ENCODE measurements around the gene HES3. TPM values are rescaled to one million over a fixed set of nuclear protein-coding genes. Genes with fewer than 3 reads are reported as not detected.

The HES3 gene
- total RNA-seq, 1 experiment from 2014 or later: not detected

DNA sequence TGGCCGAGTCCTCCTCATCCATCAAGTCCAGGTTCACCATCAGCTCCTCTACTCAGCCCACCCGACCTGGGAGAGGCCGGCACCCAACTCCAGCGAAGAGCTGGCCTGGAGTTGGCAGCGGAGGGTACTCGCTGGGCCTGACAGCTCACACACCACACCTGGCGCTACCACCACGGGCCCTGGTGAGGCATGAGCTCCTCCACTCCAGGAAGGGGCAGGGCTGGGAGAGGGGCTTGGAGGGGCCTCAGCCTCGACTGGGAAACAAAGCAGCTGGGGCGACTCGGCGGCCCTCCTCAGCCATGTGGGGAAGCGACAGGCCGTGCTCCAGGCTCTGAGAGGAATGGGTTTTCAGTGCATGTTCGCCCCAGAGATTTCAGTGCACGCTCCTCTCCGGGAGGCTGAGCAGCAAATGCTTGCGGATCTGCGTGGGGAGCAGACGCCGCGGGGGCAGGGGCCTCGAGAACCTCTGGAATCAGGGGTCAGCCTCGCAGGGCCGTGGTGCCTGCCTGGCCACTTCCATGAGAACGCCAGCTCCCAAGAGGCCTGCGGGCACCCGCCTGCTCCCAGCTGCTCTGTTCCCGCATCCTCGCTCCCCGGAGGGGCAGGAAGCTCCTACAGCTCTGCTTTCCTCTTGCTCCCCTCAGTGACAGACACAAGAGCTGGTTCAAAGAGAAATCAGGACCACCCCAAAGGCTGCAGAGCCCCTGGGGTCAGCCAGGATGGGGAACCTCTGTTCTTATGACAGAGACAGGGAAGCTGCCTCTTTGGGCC, 35.8 kb downstream of the HES3 start:
- no peak for DNase-seq (ENCODE audit: low read depth)

DNA sequence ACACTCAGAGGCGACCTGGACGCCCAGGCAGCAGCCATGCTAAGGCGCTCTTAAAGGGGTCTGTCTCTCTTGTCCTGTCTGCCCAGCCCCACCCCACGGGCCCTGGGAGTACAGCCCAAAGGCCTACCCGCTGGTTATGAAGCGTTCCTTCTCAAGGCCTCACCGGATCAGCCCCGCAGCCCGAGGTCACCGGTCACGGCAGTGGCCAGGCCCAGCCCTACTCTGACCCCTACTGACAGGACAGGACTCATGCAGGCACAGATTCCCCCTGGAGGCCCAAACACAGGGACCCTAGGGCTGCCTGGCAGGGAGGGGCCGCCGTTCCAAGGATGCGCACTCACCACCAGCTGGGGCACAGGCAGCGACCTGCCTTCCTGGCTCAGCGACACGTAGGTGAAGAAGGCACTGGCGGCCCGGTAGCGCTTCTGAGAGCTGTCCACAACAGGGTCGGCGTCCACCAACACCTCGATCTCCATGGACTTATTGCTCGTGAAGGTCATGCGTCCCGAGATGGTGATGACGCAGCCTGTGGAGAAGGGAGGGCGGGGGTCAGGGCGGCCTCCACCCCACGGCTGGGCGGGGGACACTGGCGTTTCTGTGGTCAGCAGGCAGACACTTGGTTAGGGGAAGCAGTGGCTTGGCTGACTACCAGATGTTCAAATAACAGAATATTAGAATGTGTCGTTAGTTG, 36.9 kb downstream of the HES3 start:
- peak; percentile 63 for DNase-seq (ENCODE audit: low read depth)

DNA sequence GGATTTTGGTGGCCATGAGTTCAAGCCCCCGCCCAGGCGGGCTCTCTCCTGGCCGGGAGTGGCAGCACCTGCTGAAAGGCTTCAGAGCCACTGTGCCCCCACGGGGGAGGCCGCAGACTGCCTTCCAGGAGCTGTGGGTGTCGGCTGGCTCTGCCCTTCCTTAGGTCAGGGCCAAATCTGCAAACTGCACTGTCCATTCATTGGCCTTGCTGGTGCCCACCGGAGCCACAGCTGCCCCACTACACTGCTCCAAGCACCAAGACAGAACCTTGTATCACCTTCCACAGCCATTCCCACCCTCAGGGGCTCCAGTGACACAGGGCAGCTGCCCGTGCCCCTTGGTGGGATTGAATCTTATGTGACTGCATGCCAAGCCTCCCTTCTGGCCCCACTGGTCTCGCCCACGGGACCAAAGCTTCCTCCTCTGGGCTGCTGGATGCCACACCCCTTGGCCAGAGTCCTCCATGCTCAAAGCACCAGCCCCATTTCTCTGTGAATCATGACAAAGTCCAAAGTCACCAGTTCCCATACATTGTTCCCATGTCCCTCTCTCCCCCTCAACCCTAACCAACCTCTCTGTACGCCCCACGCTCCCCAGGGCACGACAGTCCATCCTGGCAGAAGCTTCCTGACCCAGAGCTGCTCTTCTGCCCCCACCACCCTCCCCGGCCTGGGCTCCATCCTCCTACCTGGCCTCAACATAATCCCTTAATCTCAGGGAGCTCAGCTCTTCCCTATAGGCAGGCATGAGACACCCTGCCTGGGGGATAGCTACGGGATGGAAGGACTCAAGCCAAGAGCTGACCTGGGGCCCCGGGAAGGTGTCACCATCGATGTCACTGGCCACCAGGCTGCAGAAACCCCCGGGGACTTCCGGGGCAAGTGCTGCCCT, 37.8 kb downstream of the HES3 start:
- no peak for DNase-seq (ENCODE audit: low read depth)

DNA sequence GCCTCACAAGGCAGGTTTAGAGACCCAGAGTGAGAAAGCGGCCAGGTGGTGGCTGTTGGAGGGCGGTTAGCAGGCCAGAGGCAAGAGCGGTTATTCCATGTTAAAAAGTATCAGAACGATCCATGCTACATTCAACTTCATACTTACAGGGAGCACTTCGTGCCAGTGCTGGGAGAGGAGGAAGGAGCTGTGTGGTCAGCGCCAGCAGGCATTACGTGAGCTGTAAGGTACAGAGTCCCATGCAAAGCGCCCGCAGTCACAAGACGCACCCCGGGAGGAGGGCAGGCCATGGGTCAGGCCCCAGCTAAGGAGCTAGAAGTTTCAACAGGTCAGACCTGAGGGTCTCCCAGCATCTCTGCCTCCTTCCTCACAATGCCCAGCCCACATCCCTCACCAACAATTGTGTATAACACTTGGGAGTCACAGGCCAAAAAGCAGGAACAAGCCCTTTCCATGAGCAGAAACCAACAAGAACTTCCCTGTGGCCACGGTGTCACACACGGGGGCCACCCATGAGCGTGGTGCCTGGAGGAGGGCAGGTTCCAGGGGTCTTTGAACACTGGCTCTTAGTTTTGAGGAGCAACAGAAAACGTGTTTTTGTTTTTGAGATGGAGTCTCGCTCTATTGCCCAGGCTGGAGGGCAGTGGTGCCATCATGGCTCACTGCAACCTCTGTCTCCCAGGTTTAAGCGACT, 38.7 kb downstream of the HES3 start:
- DNase-seq (ENCODE audit: low read depth): no peak

DNA sequence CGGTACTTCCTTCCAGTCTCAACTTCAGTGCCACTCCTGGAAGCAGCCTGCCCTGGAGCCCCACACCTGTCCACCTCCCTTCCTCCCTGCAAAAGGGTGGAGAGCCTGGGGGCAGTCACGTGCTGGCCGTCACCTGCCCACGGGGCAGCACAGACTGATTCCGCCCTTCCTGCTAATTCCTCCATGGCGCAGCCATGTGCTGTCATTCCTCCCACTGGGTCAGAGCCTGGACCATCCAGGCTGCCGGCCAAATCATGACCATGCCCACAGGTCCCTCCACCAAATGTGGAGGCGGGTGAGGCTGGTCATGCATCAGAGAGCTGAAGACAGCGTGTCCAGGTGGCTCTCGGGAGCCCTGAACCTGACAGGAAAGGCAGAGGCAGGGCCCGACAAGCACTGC, 41.4 kb downstream of the HES3 start:
- no peak for DNase-seq (ENCODE audit: low read depth)

DNA sequence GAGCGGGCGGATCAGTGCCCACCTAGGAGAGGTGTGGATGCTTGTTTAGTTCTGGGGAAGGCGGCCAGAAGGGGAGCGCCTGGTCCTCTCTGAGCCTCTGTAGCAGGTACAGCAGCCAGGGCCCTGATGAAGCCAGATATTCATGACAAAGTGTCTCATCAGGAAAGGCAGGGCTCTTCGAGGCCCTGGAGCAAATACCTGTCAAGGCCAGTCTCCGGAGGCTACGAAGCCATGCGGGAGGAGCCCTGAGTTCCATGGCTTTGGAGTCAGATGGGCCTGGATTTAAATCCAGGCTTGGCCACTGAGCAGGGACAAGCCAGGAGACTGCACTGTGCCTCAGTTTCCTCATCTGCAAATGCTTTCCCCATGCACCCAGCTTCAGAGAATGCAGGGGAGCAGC, 42.3 kb downstream of the HES3 start:
- DNase-seq (ENCODE audit: low read depth): no peak

DNA sequence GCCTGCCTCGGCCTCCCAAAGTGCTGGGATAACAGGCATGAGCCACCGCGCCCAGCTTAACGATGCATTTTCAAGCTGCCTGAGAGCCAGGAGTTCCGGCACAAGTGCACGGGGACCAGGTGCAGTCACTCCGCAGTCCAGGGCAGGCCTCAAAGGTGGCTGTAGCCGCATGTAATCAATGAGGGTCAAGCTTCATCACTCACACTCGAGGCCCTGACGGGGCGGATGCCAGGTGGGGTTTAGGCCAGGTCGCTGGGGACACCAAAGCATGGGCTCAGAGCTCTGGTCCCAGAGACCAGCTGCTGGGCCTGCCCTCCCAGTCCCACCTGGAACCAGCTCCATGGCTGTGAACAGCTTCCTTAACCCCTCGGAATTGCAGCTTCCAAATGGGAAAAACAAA, 43.0 kb downstream of the HES3 start:
- no peak for DNase-seq (ENCODE audit: low read depth)

DNA sequence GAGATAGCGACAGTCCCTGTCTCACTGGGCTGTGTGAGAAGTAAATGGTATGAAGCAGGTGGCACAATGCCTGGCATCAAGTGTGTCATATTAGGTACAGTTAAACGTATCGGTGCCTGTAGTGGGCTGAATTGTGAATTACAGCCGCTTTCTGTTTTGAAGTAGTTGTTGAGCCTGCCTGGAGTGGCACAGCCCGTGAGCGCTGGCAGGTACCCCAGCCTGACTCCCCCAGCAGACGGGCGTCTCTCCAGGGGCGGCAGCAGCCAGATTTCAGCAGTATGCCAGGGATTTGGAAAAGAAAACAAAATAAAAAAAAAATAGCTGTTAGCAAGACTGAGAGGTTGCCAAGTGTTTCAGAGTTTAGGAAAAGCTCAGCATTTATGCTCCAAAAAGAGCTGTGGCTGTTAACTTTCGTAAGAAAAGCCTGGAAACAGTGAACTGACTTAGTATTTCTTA, 43.5 kb downstream of the HES3 start:
- no peak for DNase-seq (ENCODE audit: low read depth)

DNA sequence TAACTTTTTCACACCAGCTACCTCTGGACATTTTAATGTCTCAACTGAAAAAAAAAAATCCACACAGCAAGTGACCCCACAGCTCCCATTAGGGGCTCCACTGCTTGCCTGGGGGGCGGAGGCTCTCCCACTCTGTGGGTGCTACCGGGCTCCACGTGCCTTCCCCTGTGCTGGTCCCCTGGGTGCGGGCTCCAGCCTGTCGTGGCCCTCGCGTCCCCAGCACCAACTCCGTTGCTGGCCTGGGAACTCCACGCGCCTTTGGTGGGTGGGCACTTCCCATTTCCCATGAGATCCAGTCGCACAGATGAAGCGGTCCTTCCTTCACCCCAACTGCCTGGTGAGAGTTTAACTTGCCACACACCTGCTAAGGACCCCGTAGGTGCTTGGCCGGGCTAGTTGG, 44.0 kb downstream of the HES3 start:
- DNase-seq (ENCODE audit: low read depth): no peak

DNA sequence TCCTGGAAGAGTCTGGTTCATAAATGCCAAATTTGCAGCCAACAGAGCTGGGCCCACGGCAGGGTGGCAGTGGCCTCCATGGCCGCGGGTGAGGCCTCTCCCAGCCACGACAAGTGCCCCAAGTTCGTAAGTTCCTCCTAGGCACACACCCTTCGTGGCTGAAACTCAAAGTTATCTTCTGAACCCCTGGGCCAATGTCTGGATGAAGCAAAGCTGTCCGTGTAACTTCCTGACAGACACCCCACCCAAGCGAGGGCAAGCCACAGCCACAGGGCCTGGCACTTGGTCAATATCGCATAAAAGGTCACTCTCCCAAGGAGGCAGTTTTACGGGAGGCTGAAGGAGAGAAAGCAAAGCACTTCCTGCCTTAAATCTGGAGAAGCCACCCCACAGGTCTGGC, 44.7 kb downstream of the HES3 start:
- DNase-seq (ENCODE audit: low read depth): no peak

DNA sequence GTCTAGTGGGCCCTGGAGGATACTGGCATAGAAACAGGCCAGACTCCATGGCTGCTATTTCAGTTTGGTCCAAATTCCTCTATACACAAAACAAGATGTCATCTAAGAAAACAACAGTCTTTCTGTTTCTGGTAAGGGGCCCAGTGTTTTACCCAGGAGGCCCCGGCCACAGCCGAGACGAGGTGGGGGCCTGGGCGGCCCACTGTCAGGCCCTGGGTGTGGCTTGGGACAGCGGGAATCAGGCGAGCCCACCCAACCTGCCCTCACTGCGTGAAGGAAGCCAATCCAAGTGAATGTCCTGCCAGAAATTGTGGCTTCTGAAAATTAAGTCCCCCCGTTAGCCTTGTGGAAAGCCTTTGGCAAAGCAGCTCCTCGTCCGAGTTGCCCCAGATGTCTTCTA, 48.1 kb downstream of the HES3 start:
- DNase-seq (ENCODE audit: low read depth): no peak

DNA sequence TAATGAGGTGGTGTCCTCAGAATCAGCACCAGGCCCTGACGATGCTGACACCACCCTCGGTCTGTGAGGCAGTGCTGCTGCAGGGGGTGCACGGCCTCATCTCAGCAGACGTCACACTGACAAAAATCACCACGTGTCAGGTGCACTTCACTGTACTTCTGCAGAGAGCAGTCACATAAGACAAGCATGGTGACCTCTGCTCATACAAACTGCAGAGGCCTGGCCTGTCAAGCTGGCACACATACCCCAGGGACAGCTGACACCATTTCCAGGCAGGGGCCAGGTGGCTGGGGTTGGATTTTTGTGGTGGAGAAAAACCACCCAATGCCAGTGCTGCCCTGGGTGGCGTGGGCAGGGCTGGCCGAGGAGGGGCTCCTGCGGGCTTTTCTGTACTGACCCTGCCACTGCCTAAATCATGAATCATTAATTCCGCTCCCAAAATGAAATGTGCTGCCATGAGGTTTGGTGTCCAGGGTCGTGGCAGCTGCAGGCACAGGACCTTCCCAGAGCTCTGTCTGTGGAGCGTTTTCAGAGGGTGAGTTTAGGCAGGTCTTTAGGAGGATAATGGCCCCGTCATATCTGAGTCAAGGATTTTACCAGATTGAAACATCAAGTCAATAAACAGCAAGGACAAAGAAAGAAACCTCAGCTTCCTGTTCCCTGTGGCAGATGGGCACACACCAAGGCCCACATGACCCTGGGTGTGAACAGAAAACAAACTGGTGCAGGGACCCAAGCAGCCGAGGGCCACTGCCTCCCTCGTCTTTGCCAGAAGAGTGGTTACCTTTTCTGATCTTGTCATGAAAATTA, 50.3 kb downstream of the HES3 start:
- DNase-seq (ENCODE audit: low read depth): peak; percentile 48

DNA sequence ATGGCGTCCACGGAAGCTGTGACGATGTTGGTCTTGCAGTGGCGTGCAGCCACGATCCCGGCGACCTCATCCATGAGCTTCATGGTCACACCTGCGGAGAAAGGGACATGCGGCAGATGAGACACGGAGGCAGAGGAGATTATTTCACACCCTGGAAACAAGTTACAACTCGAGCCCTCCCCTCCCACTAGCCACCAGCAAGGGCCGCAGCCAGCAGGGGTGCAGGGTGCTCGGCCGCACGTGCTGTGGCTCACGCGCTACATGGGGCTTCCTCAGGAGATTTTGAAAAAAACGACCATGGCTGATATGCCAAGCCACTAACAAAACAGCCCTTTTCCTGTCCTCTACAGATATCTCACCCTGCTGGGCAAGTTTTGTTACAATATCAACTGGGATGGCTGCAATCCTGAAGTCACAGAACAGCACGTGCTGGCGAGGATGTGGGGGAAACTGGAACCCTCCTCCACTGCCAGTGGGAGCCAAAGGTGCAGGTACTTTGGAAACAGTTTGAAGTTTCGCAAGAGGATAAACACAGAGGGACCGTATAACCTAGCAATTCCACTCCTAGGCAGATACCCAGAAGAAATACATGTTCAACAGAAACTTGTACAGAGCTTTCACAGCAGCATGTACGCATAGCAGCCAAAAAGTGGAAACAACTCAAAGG, 51.0 kb downstream of the HES3 start:
- DNase-seq (ENCODE audit: low read depth): no peak

Other genes with a start within 250 kb of the HES3 start
- 4.0 and 5.5 TPM in 2 replicates for gene KCNAB2, start 198.3 kb upstream of the HES3 start, total RNA-seq (2014; rRNA removed; shearing (Covaris generic))
- under 0.01 TPM in 1 of 2 replicates, not detected in the other for gene CHD5, start 63.9 kb upstream of the HES3 start, total RNA-seq (2014; rRNA removed; shearing (Covaris generic))
- gene RPL22, start 44.6 kb upstream of the HES3 start, total RNA-seq (2014; rRNA removed; shearing (Covaris generic)): 245 and 306 TPM in 2 replicates
- 4.9 and 5.0 TPM in 2 replicates for gene RNF207, start 38.1 kb upstream of the HES3 start, total RNA-seq (2014; rRNA removed; shearing (Covaris generic))
- 101 and 105 TPM in 2 replicates for gene ICMT, start 8.2 kb upstream of the HES3 start, total RNA-seq (2014; rRNA removed; shearing (Covaris generic))
- gene GPR153, start 16.9 kb downstream of the HES3 start, total RNA-seq (2014; rRNA removed; shearing (Covaris generic)): 11.8 and 12.6 TPM in 2 replicates
- gene ACOT7, start 149.6 kb downstream of the HES3 start, total RNA-seq (2014; rRNA removed; shearing (Covaris generic)): 142 and 174 TPM in 2 replicates
- under 0.01 and 0.10 TPM in 2 replicates for gene HES2, start 175.7 kb downstream of the HES3 start, total RNA-seq (2014; rRNA removed; shearing (Covaris generic))
- 0.10 TPM in 1 of 2 replicates, not detected in the other for gene ESPN, start 180.6 kb downstream of the HES3 start, total RNA-seq (2014; rRNA removed; shearing (Covaris generic))
- gene TNFRSF25, start 222.0 kb downstream of the HES3 start, total RNA-seq (2014; rRNA removed; shearing (Covaris generic)): 0.12 and 0.49 TPM in 2 replicates
- 0.60 and 1.3 TPM in 2 replicates for gene PLEKHG5, start 247.5 kb downstream of the HES3 start, total RNA-seq (2014; rRNA removed; shearing (Covaris generic))